ENCODE measurements around the gene RUNX3.

GRCh38 chr1:24930260-24931145 lies at the start of gene RUNX3:
- TF ChIP-seq CTCF (IDR thresholded peaks at IDR 0.05) (no peak), POLR2A (IDR thresholded peaks at IDR 0.05) (no peak)
